ENCODE results near the gene CXorf49B.
"Not testable (repeated sequence)": the region's sequence is repeated elsewhere in the genome, so short reads cannot be mapped to it uniquely, and the experiment has no call there.

- TF ChIP-seq CTCF, EZH2, EZH2phosphoT487 (IDR thresholded peaks at IDR 0.05): not testable (repeated sequence)
Observed at GRCh38 chrX:71719195-71719594, 44.0 kb upstream of the CXorf49B start.

All from neural progenitor cell (in vitro differentiated cells).